SK-N-SH treated with all-trans-retinoic acid at 6 μM for 48 hours (cell line): ENCODE results near the gene ASNS.

Source experiments
- CREB5 ChIP-seq: fragments of 250-450 bp; sonication (Bioruptor Pico); IDR thresholded peaks from 2 replicates; pipeline ENCODE4 v1.5.1; 2020; ENCODE audit warnings: low read depth, mild to moderate bottlenecking, moderate library complexity
- GLIS3 ChIP-seq: fragments of 250-450 bp; sonication (Bioruptor Pico); IDR thresholded peaks from 2 replicates; pipeline ENCODE4 v1.5.0; 2020; ENCODE audit warnings: mild to moderate bottlenecking, moderate library complexity
- ISL1 ChIP-seq: fragments of 250-450 bp; sonication (Bioruptor Pico); IDR thresholded peaks from 2 replicates; pipeline ENCODE4 v2.1.2; 2022; ENCODE audit warnings: mild to moderate bottlenecking, moderate library complexity
- PATZ1 ChIP-seq: fragments of 250-450 bp; sonication (Bioruptor Pico); IDR thresholded peaks from 2 replicates; pipeline ENCODE4 v1.8.0; 2020; ENCODE audit warnings: mild to moderate bottlenecking, moderate library complexity, borderline replicate concordance
- TOX ChIP-seq: fragments of 250-450 bp; sonication (Bioruptor Pico); IDR thresholded peaks from 2 replicates; pipeline ENCODE4 v1.8.0; 2021; ENCODE audit warnings: mild to moderate bottlenecking, moderate library complexity, borderline replicate concordance
- ZC3H10 ChIP-seq: fragments of 250-450 bp; sonication (Bioruptor Pico); IDR thresholded peaks from 2 replicates; pipeline ENCODE4 v1.5.1; 2021; ENCODE audit warnings: mild to moderate bottlenecking, moderate library complexity
- ZFP3 ChIP-seq: fragments of 250-450 bp; sonication (Bioruptor Pico); IDR thresholded peaks from 2 replicates; pipeline ENCODE4 v1.5.0; 2020; ENCODE audit warnings: mild to moderate bottlenecking, moderate library complexity
- ZFP30 ChIP-seq: fragments of 450-650 bp; formaldehyde crosslinking; IDR thresholded peaks from 2 replicates; pipeline ENCODE4 v1.5.0; 2022; ENCODE audit warnings: mild to moderate bottlenecking, moderate library complexity
- ZNF565 ChIP-seq: fragments of 450-650 bp; formaldehyde crosslinking; conservative IDR thresholded peaks from 2 replicates; pipeline ENCODE4 v1.5.0; 2020; ENCODE audit warnings: low read depth, mild to moderate bottlenecking, moderate library complexity
- ZNF8 ChIP-seq: fragments of 450-650 bp; formaldehyde crosslinking; IDR thresholded peaks from 2 replicates; pipeline ENCODE4 v1.5.0; 2020; ENCODE audit warnings: mild to moderate bottlenecking, moderate library complexity
- TF ChIP-seq, protein P1 (sequence below): fragments of 250-450 bp; sonication (Bioruptor Pico); IDR thresholded peaks from 2 replicates; pipeline ENCODE4 v1.5.0; 2020; ENCODE audit warnings: mild to moderate bottlenecking, moderate library complexity

- TF ChIP-seq ZNF565 (CRISPR knock-in tag), result no peak
- no peak for TF ChIP-seq GLIS3
- TF ChIP-seq, protein P1, sequence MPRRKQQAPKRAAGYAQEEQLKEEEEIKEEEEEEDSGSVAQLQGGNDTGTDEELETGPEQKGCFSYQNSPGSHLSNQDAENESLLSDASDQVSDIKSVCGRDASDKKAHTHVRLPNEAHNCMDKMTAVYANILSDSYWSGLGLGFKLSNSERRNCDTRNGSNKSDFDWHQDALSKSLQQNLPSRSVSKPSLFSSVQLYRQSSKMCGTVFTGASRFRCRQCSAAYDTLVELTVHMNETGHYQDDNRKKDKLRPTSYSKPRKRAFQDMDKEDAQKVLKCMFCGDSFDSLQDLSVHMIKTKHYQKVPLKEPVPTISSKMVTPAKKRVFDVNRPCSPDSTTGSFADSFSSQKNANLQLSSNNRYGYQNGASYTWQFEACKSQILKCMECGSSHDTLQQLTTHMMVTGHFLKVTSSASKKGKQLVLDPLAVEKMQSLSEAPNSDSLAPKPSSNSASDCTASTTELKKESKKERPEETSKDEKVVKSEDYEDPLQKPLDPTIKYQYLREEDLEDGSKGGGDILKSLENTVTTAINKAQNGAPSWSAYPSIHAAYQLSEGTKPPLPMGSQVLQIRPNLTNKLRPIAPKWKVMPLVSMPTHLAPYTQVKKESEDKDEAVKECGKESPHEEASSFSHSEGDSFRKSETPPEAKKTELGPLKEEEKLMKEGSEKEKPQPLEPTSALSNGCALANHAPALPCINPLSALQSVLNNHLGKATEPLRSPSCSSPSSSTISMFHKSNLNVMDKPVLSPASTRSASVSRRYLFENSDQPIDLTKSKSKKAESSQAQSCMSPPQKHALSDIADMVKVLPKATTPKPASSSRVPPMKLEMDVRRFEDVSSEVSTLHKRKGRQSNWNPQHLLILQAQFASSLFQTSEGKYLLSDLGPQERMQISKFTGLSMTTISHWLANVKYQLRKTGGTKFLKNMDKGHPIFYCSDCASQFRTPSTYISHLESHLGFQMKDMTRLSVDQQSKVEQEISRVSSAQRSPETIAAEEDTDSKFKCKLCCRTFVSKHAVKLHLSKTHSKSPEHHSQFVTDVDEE (CRISPR knock-in tag), result no peak
- TF ChIP-seq ISL1 (CRISPR knock-in tag), result no peak
- no peak for TF ChIP-seq PATZ1
- no peak for TF ChIP-seq TOX (CRISPR knock-in tag)
- no peak for TF ChIP-seq ZNF8 (CRISPR knock-in tag)
- TF ChIP-seq ZC3H10, result no peak
- TF ChIP-seq CREB5 (CRISPR knock-in tag), result no peak
- no peak for TF ChIP-seq ZFP30
- TF ChIP-seq ZFP3 (CRISPR knock-in tag), result no peak
These were observed 26.5 kb downstream of the ASNS start for GRCh38 chr7:97845622-97846203.
